ENCODE results near the gene GPHA2. TPM values are rescaled to one million over a fixed set of nuclear protein-coding genes. Genes with fewer than 3 reads are reported as not detected.

The GPHA2 gene
- total RNA-seq, 4 donors from 2014 or later = not detected

- H3K36me3 ChIP-seq = peaks cover 0 to 47% (median 0%) of the 10 kb centered on the region in 3 donors
- H3K9me3 ChIP-seq = no peaks in the 10 kb centered on the region
- no peak for TF ChIP-seq POLR2A (IDR thresholded peaks at IDR 0.05)
- TF ChIP-seq CTCF (IDR thresholded peaks at IDR 0.05) = no peak
- H3K4me3 ChIP-seq = no peak overlapping the region
- H3K27ac ChIP-seq = no peak overlapping the region
- DNase-seq = no peak
- H3K4me1 ChIP-seq = no peaks in the 10 kb centered on the region
- no peaks in the 10 kb centered on the region for H3K27me3 ChIP-seq
These were observed 1.6 kb downstream of the GPHA2 start for GRCh38 chr11:64933935-64934681.

- Histone ChIP-seq H3K9me3 (no peaks in the 10 kb centered on the region), H3K4me3 (no peak overlapping the region), H3K4me1 (no peaks in the 10 kb centered on the region), H3K36me3 (peaks cover 0 to 54% (median 0%) of the 10 kb centered on the region in 3 donors), H3K27ac (no peak overlapping the region), H3K27me3 (no peaks in the 10 kb centered on the region)
- TF ChIP-seq CTCF (IDR thresholded peaks at IDR 0.05) (no peak), POLR2A (IDR thresholded peaks at IDR 0.05) (no peak)
- no peak for DNase-seq
These were observed 2.3 kb downstream of the GPHA2 start for GRCh38 chr11:64933213-64933934.

- no peak for TF ChIP-seq POLR2A (IDR thresholded peaks at IDR 0.05)
- no peak for TF ChIP-seq CTCF (IDR thresholded peaks at IDR 0.05)
- H3K27me3 ChIP-seq = no peaks in the 10 kb centered on the region
- no peak for DNase-seq
- H3K4me1 ChIP-seq = no peaks in the 10 kb centered on the region
- no peak overlapping the region for H3K4me3 ChIP-seq
- peaks cover 0 to 58% (median 0%) of the 10 kb centered on the region in 3 donors for H3K36me3 ChIP-seq
- H3K27ac ChIP-seq = no peak overlapping the region
- H3K9me3 ChIP-seq = no peaks in the 10 kb centered on the region
These were observed 3.4 kb downstream of the GPHA2 start for GRCh38 chr11:64932324-64932723.

- H3K27me3 ChIP-seq = no peaks in the 10 kb centered on the region
- no peak overlapping the region for H3K4me3 ChIP-seq
- no peak for DNase-seq
- no peak overlapping the region for H3K27ac ChIP-seq
- H3K9me3 ChIP-seq = no peaks in the 10 kb centered on the region
- H3K4me1 ChIP-seq = peaks cover 0 to 2% (median under 1%) of the 10 kb centered on the region in 4 donors
- no peak for TF ChIP-seq POLR2A (IDR thresholded peaks at IDR 0.05)
- TF ChIP-seq CTCF (IDR thresholded peaks at IDR 0.05) = no peak
- peaks cover 0 to 64% (median 0%) of the 10 kb centered on the region in 3 donors for H3K36me3 ChIP-seq
These were observed 4.4 kb downstream of the GPHA2 start for GRCh38 chr11:64931290-64931689.

GRCh38 chr11:64930340-64930739 lies 5.4 kb downstream of the GPHA2 start:
- Histone ChIP-seq H3K9me3 (no peaks in the 10 kb centered on the region), H3K4me3 (no peak overlapping the region), H3K4me1 (peaks cover 0 to 11% (median 8%) of the 10 kb centered on the region in 4 donors), H3K36me3 (peaks cover 0 to 64% (median 0%) of the 10 kb centered on the region in 3 donors), H3K27me3 (no peaks in the 10 kb centered on the region), H3K27ac (no peak overlapping the region)
- no peak for TF ChIP-seq CTCF (IDR thresholded peaks at IDR 0.05)
- TF ChIP-seq POLR2A (IDR thresholded peaks at IDR 0.05) = no peak
- DNase-seq = no peak
